HEK293T (cell line): ENCODE results near the gene TOPAZ1.

ENCODE experiments used
- CTCF ChIA-PET: fragments of 350-600 bp; formaldehyde crosslinking; extraction: SDS; loops from one replicate; lab custom pipeline; 2021; ENCODE audit warnings: antibody characterized with exemption, inconsistent platforms; lab: Yijun Ruan, JAX
- POLR2A ChIA-PET: fragments of 350-600 bp; formaldehyde crosslinking; extraction: SDS; loops from one replicate; lab custom pipeline; 2020; ENCODE audit warnings: antibody characterized with exemption, inconsistent platforms; lab: Yijun Ruan, JAX
- DNase-seq: peaks from one replicate; pipeline ENCODE4 v3.0.0; 2012; ENCODE audit warnings: mixed read lengths; ENCODE audit errors: extremely low spot score
- ARNT ChIP-seq: fragments of 450-650 bp; IDR thresholded peaks from 2 replicates; pipeline ENCODE4 v1.6.1; 2017; ENCODE audit warnings: mild to moderate bottlenecking
- BHLHE40 ChIP-seq: fragments of 450-650 bp; IDR thresholded peaks from 2 replicates; pipeline ENCODE4 v1.6.1; 2016; ENCODE audit warnings: mild to moderate bottlenecking, moderate library complexity, borderline replicate concordance
- CTBP1 ChIP-seq: fragments of 450-650 bp; IDR thresholded peaks from 2 replicates; pipeline ENCODE4 v1.6.1; 2016; ENCODE audit warnings: borderline replicate concordance
- ELF4 ChIP-seq: fragments of 450-650 bp; IDR thresholded peaks from 2 replicates; pipeline ENCODE4 v1.6.1; 2017; ENCODE audit warnings: antibody characterized with exemption
- FOXA1 ChIP-seq: fragments of 450-650 bp; IDR thresholded peaks from 2 replicates; pipeline ENCODE4 v1.6.1; 2016; ENCODE audit warnings: mild to moderate bottlenecking
- FOXK2 ChIP-seq: fragments of 450-650 bp; IDR thresholded peaks from 2 replicates; pipeline ENCODE4 v1.6.1; 2016; ENCODE audit warnings: mild to moderate bottlenecking
- FOXM1 ChIP-seq: fragments of 450-650 bp; IDR thresholded peaks from 2 replicates; pipeline ENCODE4 v1.6.1; 2017; ENCODE audit warnings: mild to moderate bottlenecking, borderline replicate concordance
- HDGF ChIP-seq: fragments of 450-650 bp; IDR thresholded peaks from 2 replicates; pipeline ENCODE4 v1.6.1; 2017; ENCODE audit warnings: antibody characterized with exemption, borderline replicate concordance
- L3MBTL2 ChIP-seq: fragments of 450-650 bp; conservative IDR thresholded peaks from 2 replicates; pipeline ENCODE4 v1.6.1; 2016; ENCODE audit warnings: mild to moderate bottlenecking
- LEF1 ChIP-seq: fragments of 450-650 bp; IDR thresholded peaks from 2 replicates; pipeline ENCODE4 v1.6.1; 2017; ENCODE audit warnings: mild to moderate bottlenecking, borderline replicate concordance
- NFRKB ChIP-seq: fragments of 450-650 bp; IDR thresholded peaks from 2 replicates; pipeline ENCODE4 v1.6.1; 2016; ENCODE audit warnings: mild to moderate bottlenecking, moderate library complexity
- PKNOX1 ChIP-seq: fragments of 450-650 bp; IDR thresholded peaks from 2 replicates; pipeline ENCODE4 v1.6.1; 2016
- SP1 ChIP-seq: fragments of 450-650 bp; IDR thresholded peaks from 2 replicates; pipeline ENCODE4 v1.6.1; 2017
- SUZ12 ChIP-seq: fragments of 450-650 bp; IDR thresholded peaks from 2 replicates; pipeline ENCODE4 v1.6.1; 2016; ENCODE audit warnings: mild to moderate bottlenecking
- TARDBP ChIP-seq: fragments of 450-650 bp; IDR thresholded peaks from 2 replicates; pipeline ENCODE4 v1.6.1; 2016
- ZNF384 ChIP-seq: fragments of 450-650 bp; IDR thresholded peaks from 2 replicates; pipeline ENCODE4 v1.6.1; 2016

Gene TOPAZ1

DNA sequence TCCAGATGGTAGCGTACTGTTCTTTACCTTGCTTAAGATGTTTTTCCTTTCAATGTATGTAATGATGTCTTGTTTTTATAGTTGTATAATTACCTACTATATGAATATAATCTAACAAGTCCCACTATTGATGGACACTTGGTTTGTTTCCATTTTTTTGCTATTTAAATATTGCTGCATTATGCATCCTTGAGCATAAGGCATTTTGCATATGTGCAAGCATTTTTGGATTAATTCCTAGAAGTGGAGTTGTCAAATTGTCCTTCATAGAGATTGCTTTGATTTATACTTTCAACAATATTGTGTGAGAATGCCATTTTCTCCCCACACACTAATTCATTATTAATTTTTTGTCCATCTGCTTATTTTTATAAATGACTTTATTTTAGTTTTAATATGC is 17.7 kb downstream of the TOPAZ1 start:
- CTCF ChIA-PET: no interaction called here
- no peak for TF ChIP-seq BHLHE40
- TF ChIP-seq SUZ12: no peak
- TF ChIP-seq FOXK2: no peak
- TF ChIP-seq FOXA1: no peak
- no peak for TF ChIP-seq ZNF384
- TF ChIP-seq ARNT: no peak
- no peak for TF ChIP-seq LEF1
- TF ChIP-seq L3MBTL2: no peak
- no peak for TF ChIP-seq FOXM1
- TF ChIP-seq TARDBP: no peak
- no peak for TF ChIP-seq ELF4
- no peak for TF ChIP-seq SP1
- TF ChIP-seq NFRKB: no peak
- TF ChIP-seq HDGF: no peak
- TF ChIP-seq PKNOX1: no peak
- TF ChIP-seq CTBP1: no peak
- POLR2A ChIA-PET: no interaction called here
- DNase-seq: no peak

DNA sequence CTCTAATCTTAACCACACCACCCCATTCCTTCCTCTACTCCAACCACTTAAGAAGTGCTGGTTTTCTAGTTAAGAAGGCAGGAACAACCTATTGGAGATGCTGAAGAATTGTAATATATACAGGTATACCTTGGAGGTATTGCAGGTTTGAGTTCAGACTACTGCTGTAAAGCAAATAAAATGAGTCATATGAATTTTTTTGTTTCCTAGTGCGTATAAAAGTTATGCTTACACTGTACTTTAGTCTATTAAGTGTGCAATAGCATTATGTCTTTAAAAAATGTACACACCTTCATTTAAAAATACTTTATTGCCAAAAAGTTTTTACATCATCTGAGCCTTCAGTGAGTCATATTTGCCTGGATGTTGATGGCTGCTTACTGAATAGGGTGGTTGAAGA is 22.5 kb downstream of the TOPAZ1 start:
- POLR2A ChIA-PET: no interaction called here
- CTCF ChIA-PET: no interaction called here
- TF ChIP-seq LEF1 (no peak), BHLHE40 (no peak), NFRKB (no peak), ARNT (no peak), PKNOX1 (no peak), TARDBP (no peak), FOXK2 (no peak), HDGF (no peak), FOXM1 (no peak), ZNF384 (no peak), L3MBTL2 (no peak), SUZ12 (no peak), FOXA1 (no peak), ELF4 (no peak), CTBP1 (no peak), SP1 (no peak)
- DNase-seq: no peak

DNA sequence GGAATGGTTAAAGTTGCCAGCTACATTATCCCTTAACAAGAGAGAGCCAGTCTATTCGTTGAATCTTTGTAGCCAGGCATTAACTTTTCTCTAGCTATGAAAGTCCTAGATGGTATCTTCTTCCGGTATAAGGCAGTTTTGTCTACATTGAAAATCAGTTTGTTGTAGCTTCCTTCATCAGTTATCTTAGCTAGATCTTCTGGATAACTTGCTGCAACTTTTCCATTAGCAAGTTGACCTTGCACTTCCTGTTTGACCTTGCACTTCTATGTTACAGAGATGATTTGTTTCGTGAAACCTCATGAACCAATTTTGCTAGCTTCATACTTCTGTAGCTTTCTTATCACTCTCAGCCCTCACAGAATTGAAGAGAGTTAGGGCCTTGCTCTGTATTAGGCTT is 24.1 kb downstream of the TOPAZ1 start:
- POLR2A ChIA-PET: no interaction called here
- TF ChIP-seq FOXA1 (no peak), SP1 (no peak), ELF4 (no peak), FOXK2 (no peak), HDGF (no peak), TARDBP (no peak), LEF1 (no peak), CTBP1 (no peak), L3MBTL2 (no peak), BHLHE40 (no peak), ZNF384 (no peak), NFRKB (no peak), SUZ12 (no peak), ARNT (no peak), PKNOX1 (no peak)
- CTCF ChIA-PET: no interaction called here
- DNase-seq: no peak

DNA sequence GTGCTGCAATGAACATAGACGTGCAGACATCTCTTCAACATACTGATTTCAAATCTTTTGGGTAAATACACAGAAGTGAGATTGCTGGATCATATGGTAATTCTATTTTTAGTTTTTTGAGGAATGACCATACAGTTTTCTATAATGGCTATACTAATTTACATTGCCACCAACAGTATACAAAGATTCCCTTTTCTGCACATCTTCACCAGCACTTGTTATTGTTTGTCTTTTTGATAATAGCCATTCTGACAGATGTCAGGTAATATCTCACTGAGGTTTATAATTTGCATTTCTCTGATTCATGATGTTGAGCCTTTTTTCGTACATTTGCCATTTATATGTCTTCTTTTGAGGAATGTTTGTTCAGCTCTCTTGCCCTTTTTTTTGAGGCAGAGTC is 30.5 kb downstream of the TOPAZ1 start:
- POLR2A ChIA-PET: no interaction called here
- CTCF ChIA-PET: no interaction called here
- TF ChIP-seq TARDBP (no peak), SP1 (no peak), ELF4 (no peak), BHLHE40 (no peak), CTBP1 (no peak), NFRKB (no peak), ZNF384 (no peak)
- no peak for DNase-seq

GRCh38 chr3:44277925-44278324 is 36.2 kb downstream of the TOPAZ1 start:
- ChIA-PET CTCF (no interaction called here), POLR2A (no interaction called here)
- no peak for DNase-seq
- TF ChIP-seq PKNOX1 (no peak), SP1 (no peak), FOXK2 (no peak), CTBP1 (no peak), FOXA1 (no peak), SUZ12 (no peak), LEF1 (no peak), L3MBTL2 (no peak)

GRCh38 chr3:44280077-44280476 is 38.4 kb downstream of the TOPAZ1 start:
- no peak for TF ChIP-seq HDGF
- TF ChIP-seq SUZ12: no peak
- no peak for TF ChIP-seq FOXM1
- TF ChIP-seq CTBP1: no peak
- TF ChIP-seq BHLHE40: no peak
- TF ChIP-seq ZNF384: no peak
- no peak for TF ChIP-seq ARNT
- no peak for TF ChIP-seq L3MBTL2
- TF ChIP-seq ELF4: no peak
- TF ChIP-seq NFRKB: no peak
- POLR2A ChIA-PET: no interaction called here
- no peak for DNase-seq
- CTCF ChIA-PET: interaction anchor here (0.7 kb wide), 1 partner anchor 621 kb away, joined by 3 read pairs; no protein-coding TSS in a partner anchor
